Measurements from ENCODE around the gene TEX29. TPM values are rescaled to one million over a fixed set of nuclear protein-coding genes. Genes with fewer than 3 reads are reported as not detected.

Gene TEX29
- total RNA-seq, 1 donor from 2014 or later = 0.85 TPM

DNA sequence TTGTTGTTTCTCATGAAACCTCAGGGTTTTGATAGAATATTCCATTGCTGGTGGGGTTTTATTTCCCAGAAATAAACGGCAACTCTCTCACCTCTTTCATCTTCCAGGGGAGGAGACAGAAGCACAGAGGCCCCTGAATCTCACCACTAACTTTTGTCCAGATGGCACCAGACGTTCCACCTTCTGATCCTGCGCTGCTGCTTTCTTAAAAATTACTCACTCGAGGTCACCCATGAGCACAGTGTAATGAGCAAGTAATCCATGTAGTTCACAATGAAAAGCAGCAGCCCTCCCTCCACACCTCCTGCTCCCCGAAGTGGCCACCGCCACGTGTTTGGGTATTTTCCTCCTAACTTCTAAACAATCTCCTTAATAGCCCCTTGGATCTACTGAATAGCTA is 51.3 kb downstream of the TEX29 start:
- DNase-seq = no peak

- no peak for DNase-seq
Measured at GRCh38 chr13:111372651-111373425, 52.4 kb downstream of the TEX29 start.

DNA sequence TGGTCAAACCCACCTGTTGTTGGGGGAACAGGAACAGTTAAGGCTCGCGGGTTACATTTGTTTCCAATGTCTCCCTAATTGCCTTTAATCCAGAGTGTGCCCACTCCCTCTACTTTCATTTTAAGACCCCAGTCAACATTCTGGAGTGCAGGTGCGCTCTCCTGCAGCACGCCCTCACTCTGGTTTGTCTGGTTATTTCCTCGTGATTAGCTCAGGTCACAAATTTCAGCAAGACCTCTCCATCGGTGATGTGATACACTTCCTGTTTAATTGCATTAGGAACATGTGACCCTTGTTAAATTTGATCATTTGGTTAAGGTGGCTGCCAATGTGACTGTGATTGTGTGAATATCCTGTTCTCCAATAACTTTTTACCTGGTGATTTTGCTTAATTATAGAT is 53.0 kb downstream of the TEX29 start:
- DNase-seq = no peak

- no peak for DNase-seq
Measured at GRCh38 chr13:111380431-111380830, 60.0 kb downstream of the TEX29 start.

DNA sequence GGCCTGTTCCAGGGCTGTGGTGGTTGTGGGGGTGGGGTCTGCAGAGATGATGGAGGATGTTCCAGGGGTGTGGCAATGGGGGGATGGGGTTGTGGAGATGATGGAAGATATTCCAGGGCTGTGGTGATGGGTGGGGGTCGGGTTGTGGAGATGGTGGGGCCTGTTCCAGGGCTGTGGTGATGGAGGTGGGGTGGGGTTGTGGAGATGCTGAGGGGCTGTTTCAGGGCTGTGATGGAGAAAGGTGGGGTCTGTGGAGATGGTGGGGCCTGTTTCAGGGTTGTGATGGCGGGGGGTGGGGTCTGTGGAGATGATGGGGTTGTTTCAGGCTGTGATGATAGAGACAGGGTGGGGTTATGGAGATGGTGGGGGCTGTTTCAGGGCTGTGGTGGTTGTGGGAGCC is 62.0 kb downstream of the TEX29 start:
- no peak for DNase-seq

DNA sequence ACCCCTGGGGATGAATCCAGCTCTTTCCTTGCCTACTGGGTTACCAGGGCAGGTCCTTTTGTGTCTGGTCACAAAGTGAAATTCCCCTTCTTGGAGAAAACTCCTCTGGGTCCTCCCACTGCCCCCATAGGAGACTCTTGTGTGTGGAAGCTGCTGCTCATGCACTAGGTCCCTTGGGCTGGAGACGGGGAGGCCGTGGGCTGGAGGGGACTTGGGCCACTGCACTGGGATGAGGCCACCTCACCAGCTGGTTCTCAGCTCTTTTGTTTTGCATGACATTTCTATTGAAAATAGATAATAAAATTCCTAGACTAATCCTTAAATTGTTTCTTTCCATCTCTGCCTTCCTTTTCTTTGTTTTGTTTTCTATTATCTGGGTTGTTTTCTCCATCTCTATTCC is 62.4 kb downstream of the TEX29 start:
- no peak for DNase-seq

DNA sequence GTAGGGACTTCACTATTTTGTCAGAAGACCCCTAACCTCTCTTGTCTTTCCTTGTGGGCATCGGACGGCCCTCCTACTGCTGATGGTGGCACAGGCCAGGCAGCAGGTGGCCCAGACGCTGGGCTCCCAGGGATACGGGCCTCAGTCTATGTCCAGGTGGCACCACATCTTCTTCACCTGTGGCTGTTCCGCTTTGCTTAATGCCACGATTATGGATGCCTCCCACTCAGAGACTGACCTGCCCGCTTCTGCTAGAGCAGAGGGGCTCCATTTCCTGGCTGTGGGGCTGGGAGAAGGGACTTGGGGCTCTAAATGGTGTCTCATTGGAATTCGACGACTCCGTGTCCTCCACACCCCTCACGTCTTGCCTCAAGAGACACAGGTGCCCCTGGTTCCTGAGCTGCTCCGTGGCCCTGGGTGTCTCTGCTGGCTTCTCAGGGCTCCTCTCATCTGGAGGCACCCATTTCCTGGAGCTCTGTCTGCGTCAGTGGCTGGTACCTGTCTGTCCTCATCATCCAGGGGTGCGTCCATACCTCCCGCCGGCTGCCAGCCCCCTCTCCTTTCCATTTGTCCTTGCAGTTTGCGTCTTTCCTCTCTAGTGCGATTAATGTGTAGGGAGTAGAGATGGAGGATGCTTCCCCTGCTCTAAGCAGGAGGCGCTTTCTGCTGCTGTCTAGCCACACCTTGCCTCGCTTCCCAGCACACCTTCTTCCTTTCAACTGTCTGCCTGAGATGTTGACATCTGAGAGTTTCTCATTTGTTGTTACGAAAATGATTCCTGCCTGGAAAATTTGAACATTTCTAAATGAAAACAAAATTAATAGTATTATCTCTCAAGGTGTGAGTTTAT is 63.4 kb downstream of the TEX29 start:
- DNase-seq = no peak

- DNase-seq = no peak
Measured at GRCh38 chr13:111384441-111385182, 64.2 kb downstream of the TEX29 start.

DNA sequence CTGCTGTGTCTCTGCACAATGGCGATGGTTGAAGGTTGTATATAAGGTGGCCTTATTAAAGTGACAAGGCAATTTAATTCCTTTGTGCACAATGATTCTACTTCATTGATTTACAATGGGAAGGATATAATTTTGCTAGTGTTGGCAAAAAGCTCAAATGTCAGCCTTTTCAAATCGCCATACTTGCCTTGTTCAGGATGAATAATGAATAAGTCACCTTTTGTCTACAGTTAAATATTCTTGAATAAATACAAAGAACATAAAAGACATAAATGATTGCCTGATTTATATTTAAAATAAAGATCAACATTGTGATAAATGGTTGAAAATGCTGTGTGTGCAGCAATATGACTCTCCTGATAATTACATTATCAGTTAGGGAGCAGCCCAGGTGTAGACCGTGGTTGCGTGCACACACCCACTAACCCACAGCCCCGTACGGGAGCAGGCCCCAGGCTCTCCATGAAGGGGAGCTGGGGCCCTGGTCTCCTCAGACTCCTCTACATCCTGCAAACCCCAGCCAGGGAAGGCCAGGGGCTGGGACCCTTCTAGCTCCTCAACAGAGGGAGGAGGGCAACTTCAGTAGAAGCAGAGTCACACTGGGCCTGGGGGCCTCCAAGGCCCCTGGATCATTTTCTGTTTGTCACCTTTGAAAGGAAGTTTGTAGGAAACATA is 64.9 kb downstream of the TEX29 start:
- no peak for DNase-seq

GRCh38 chr13:111387026-111387871 is 66.8 kb downstream of the TEX29 start:
- no peak for DNase-seq

DNA sequence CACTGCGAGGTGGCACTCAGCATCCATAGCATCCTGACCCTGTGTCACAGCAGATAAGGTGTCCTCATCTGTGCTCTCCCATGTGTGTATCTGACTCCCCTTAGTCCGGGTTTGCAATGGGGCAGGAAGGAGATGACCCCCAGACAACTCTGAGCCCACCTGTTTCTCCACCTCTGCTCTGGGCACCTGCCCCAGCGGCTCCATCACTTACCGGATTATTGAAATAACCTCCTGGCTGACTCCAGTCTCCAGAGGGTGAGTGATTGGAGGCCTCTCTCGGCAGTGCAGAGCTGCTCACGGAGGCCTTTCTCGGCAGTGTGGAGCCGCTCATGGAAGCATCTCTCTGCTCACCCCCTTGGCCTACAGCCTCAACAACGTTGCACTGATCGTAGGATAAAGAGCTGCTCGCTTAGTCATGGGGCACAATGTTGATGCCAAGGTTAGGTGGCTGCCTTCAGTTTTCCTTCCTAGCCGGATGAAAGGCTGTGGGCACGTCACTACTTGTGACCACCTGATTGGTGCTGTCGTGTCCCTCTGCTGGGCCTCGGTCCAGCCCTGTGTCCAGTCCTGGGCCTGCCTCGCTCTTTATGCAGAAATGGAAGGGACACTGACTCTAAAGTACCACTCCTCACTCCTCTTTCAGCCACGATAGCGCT is 67.6 kb downstream of the TEX29 start:
- no peak for DNase-seq

DNA sequence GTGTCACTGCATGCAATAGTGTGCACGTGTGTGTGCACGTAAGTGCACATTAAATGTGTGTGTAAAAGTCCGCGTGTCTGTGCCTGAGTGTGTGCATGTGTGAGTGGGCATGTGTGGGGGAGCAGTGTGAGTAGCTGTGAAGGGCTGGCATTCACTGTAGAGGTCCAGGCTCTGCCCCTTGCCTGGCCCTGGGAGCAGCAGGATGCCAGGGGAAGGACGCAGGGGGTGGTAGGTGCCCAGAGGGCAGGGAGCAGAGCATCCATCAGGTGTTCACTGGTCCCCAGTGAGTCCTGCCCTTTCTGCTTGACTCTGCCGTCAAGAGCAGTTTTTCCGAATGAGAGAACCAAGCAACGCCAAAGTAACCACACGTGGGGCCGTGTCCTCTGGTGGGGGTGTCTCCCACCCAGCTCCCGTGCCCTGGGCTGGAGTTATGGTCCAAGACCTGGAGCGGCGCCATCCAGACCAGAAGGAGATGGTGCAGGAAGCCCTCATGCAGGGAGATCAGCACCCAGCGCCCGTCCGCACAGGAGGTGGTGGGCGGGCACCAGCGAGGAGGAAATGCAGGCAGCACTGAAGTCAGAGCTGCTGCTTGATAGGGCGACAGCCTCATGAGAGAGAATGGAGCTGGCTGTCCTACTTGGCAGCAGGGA is 68.5 kb downstream of the TEX29 start:
- DNase-seq = no peak

DNA sequence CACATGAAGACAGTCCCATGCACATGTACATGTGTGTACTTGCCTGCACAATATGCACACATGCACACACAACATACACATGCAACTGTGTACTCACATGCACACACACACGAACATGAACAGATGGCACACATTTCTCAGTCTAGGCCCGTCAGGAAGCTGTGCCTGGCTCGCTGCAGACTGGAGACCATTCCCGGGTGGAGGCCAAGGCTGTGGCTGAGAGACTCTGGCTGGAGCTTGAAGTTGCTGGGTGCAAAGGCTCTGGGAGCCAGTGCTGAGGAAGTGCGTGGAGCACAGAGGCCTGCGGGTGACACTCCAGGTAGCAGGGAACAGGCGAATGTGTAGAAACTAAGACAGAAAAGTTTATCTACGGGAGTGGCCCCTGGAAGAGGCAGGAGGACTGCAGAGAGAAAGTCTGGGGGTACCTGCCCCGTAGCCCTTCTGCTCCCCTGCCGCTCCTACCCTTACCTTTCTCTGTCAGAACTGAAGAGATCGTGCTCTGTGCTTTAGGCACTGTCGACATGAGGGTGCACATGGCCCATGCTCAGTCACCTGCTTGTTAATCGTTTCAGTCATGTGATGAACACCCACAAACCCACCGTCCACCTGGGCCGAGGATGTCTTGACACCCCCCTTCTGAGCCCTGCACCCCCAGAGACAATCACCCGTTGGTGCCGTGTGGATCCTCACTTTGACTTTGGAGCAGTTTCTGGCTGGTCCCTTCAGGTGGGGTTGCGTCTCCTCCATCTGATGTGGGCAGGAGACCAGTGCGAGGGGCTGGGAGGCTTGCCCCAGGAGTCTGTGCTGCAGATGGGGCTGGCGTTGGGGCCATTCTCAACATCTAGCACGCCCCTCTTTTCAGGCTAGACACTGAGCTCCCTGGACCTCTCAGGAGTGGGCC is 69.4 kb downstream of the TEX29 start:
- DNase-seq = no peak

GRCh38 chr13:111390522-111391270 is 70.3 kb downstream of the TEX29 start:
- no peak for DNase-seq

DNA sequence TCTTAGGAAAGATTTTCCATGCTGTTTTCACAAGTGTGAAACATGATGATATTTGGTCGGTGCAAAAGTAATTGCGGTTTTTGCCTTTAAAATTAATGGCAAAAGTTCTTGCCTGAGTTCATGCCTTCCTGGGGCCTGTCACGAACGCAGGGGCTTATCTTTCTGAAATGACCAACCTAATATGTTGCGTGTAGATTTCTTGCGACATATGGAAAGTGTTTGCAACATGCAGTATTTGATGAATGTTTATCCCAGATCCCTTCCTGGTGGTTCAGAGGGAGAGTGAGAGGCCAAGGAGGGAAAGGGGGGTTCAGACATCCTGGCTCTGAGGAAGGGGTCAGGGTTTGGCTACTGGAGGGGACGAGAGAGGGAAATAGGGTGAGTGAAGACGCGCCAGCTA is 72.0 kb downstream of the TEX29 start:
- no peak for DNase-seq

GRCh38 chr13:111393221-111393790 is 72.9 kb downstream of the TEX29 start:
- no peak for DNase-seq
